Measurements from ENCODE around the gene NEK6.

Gene NEK6

GRCh38 chr9:124345063-124345462 lies 87.3 kb downstream of the NEK6 start:
- peak overlapping the region; percentile 90 for H3K27ac ChIP-seq
- DNase-seq (ENCODE audit: low spot score) = no peak
- TF ChIP-seq CTCF (conservative IDR thresholded peaks at IDR 0.05; ENCODE audit: low read depth) = no peak
- CTCF ChIA-PET = interaction anchor here (0.6 kb wide), 2 partner anchors 39 to 818 kb away, joined by 3 read pairs; no protein-coding TSS in a partner anchor
- POLR2A ChIA-PET (ENCODE audit: low non-redundant PET) = no interaction called here

GRCh38 chr9:124345751-124346281 lies 88.1 kb downstream of the NEK6 start:
- no peak for TF ChIP-seq CTCF (conservative IDR thresholded peaks at IDR 0.05; ENCODE audit: low read depth)
- DNase-seq (ENCODE audit: low spot score) = no peak
- POLR2A ChIA-PET (ENCODE audit: low non-redundant PET) = no interaction called here
- CTCF ChIA-PET = no interaction called here
- H3K27ac ChIP-seq = peak overlapping the region; percentile 90

- CTCF ChIA-PET = interaction anchor here (0.6 kb wide), 1 partner anchor 39 kb away, joined by 3 read pairs; no protein-coding TSS in a partner anchor
- POLR2A ChIA-PET (ENCODE audit: low non-redundant PET) = no interaction called here
- TF ChIP-seq CTCF (conservative IDR thresholded peaks at IDR 0.05; ENCODE audit: low read depth) = no peak
- H3K27ac ChIP-seq = peak overlapping the region; percentile 90
- DNase-seq (ENCODE audit: low spot score) = no peak
Observed at GRCh38 chr9:124346347-124347163, 88.8 kb downstream of the NEK6 start.

- CTCF ChIA-PET = interaction anchor here (0.6 kb wide), 4 partner anchors 25 to 220 kb away, joined by 3 to 5 read pairs (median 4); no protein-coding TSS in a partner anchor
- TF ChIP-seq CTCF (conservative IDR thresholded peaks at IDR 0.05; ENCODE audit: low read depth) = no peak
- no peak for DNase-seq (ENCODE audit: low spot score)
- H3K27ac ChIP-seq = peak overlapping the region; percentile 90
- POLR2A ChIA-PET (ENCODE audit: low non-redundant PET) = no interaction called here
Observed at GRCh38 chr9:124347206-124347967, 89.6 kb downstream of the NEK6 start.

GRCh38 chr9:124347968-124348358 lies 90.2 kb downstream of the NEK6 start:
- no peak for TF ChIP-seq CTCF (conservative IDR thresholded peaks at IDR 0.05; ENCODE audit: low read depth)
- peak overlapping the region; percentile 90 for H3K27ac ChIP-seq
- no peak for DNase-seq (ENCODE audit: low spot score)
- POLR2A ChIA-PET (ENCODE audit: low non-redundant PET) = no interaction called here
- CTCF ChIA-PET = interaction anchor here (0.6 kb wide), 1 partner anchor 45 kb away, joined by 3 read pairs; no protein-coding TSS in a partner anchor

GRCh38 chr9:124348363-124348762 lies 90.6 kb downstream of the NEK6 start:
- peak overlapping the region; percentile 90 for H3K27ac ChIP-seq
- CTCF ChIA-PET = no interaction called here
- POLR2A ChIA-PET (ENCODE audit: low non-redundant PET) = no interaction called here
- DNase-seq (ENCODE audit: low spot score) = no peak
- TF ChIP-seq CTCF (conservative IDR thresholded peaks at IDR 0.05; ENCODE audit: low read depth) = no peak
